ENCODE data around the gene SIK3.

DNA sequence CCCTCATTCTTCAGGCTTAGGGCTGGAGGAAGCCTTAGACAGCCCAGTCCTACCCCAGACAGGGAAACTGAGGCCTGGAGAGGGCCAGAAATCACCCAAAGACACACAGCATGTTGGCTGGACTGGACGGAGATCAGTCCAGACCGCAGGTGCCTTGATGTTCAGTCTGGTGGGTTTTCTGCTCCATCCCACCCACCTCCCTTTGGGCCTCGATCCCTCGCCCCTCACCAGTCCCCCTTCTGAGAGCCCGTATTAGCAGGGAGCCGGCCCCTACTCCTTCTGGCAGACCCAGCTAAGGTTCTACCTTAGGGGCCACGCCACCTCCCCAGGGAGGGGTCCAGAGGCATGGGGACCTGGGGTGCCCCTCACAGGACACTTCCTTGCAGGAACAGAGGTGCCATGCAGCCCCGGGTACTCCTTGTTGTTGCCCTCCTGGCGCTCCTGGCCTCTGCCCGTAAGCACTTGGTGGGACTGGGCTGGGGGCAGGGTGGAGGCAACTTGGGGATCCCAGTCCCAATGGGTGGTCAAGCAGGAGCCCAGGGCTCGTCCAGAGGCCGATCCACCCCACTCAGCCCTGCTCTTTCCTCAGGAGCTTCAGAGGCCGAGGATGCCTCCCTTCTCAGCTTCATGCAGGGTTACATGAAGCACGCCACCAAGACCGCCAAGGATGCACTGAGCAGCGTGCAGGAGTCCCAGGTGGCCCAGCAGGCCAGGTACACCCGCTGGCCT, 267.9 kb downstream of the SIK3 start:
- TF ChIP-seq, protein P1, sequence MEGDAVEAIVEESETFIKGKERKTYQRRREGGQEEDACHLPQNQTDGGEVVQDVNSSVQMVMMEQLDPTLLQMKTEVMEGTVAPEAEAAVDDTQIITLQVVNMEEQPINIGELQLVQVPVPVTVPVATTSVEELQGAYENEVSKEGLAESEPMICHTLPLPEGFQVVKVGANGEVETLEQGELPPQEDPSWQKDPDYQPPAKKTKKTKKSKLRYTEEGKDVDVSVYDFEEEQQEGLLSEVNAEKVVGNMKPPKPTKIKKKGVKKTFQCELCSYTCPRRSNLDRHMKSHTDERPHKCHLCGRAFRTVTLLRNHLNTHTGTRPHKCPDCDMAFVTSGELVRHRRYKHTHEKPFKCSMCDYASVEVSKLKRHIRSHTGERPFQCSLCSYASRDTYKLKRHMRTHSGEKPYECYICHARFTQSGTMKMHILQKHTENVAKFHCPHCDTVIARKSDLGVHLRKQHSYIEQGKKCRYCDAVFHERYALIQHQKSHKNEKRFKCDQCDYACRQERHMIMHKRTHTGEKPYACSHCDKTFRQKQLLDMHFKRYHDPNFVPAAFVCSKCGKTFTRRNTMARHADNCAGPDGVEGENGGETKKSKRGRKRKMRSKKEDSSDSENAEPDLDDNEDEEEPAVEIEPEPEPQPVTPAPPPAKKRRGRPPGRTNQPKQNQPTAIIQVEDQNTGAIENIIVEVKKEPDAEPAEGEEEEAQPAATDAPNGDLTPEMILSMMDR (IDR thresholded peaks at IDR 0.05), result no peak
- TF ChIP-seq POLR2A (IDR thresholded peaks at IDR 0.05), result no peak

Measured in prostate gland (tissue), 2 donors.